GM21576 (cell line): ENCODE data around the gene CSK.
A peak's percentile ranks its signal among the peaks of the same experiment; 100 is the strongest.

Source experiments
- ATAC-seq: cut with Tn5 transposase; IDR thresholded peaks from one replicate; pipeline ENCODE4 v1.9.1; 2021; ENCODE audit warnings: mild to moderate bottlenecking, moderate library complexity; ENCODE audit not compliant: unreplicated experiment

The CSK gene

DNA sequence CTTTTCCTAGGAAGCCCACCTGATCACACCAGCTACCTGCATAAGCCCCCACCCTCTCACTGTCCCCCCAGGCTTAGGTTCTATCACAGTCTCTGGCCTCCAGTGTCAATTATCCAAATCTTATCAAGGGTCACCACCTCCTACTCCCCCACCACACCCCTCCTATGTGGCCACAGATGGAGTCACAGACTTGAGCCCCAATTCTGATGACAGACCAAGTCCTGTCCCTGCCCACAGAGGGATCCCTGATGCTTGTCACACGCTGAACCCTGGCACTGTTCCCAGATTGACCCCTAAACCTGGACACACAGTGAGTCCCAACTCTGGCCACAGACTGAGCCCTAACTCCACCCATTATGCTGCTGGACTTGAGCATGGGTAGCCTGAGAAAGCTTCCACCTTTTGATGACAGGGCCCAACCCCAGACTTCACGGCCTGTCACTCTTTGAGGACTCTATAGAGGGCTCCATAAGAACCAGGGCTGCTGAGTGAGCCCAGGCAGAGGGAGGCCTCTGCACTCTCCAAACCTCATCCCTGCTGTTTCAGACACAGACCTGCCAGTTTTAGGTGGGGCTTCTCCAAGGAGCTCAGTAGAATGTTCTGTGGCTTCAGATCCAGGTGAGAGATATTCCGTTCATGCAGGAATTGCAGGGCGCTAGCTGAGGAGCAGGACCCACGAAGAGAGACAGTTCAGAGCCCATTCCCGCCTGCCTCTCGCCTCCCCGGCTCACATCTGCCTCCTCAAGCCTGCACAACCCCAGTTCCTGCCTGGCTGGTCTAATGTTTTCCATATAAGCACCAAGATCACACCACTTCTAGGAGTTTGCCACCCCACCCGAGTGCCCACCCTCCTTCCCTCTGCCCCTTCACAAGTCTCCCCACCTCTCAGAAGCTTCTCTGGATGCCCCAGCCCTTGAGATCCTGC, 59.2 kb downstream of the CSK start:
- no peak for ATAC-seq

DNA sequence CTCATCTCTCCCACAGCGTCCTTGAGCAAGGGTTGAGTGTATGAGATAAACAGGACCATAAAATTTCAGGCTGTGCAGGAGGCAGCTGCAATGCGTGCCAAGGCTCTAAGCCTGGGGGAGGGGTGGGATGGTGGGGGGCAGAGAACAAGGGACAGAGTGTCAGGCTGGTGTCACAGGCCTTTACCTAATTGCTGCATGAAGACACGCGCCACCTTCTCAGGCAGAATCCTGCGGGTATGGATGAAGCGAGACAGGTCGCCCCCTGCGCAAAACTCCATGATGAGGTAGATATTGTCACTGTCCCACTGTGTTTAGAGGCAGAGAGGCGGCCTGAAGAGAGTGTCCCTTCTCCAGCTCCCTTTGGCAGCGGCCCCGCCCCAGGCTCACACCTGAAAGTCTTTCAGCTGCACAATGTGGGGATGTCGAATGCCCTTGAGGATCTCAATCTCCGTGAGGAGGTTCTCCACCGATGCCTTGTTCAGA, 60.1 kb downstream of the CSK start:
- ATAC-seq = no peak

DNA sequence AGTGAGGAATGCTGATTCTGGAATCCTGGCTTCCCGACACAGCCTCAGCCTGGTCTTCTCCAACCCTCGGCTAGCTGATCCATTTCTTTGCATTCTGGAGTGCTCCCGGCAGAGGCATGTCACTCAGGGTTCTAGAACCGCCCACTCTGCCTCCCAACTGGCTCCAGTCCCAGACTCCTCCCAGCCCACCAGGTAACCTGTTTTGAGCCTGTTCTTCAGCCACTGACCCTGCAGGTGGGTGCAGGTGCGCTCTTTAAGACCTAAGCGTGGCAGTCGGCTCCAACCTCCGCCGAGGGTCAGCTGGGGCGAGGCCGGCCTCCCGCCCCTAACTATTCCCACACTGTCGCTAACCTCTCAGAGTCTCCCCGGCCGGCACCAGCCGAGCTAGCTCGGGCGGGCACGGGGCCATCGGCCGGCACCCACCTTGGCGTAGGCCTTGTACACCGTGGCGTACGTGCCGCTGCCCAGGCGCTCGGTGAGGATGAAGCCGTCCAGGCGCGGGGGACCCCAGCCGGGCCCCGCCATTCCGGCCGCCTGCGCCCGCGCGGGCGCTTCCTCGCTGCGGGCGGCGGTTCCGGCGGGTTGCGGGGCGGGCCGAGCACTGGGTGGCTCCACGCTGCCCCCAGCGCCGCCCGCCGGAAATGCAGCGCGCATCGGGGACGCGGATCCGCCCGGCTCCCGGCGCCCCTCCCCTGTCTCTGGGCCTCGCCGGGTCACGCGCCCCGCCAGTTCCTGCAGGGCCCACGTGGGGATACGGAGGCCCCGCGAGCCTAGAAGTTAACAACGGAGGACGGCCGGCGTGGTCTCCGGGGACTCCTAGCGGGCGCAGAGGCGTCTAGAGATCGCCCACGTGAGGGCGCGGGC, 60.9 kb downstream of the CSK start, which contains the start of gene ULK3:
Gene ULK3, minus strand, starts transcription at position 576 of the 864 bp plus-strand sequence. Its CDS starts 51 bp downstream, at position 525.
- ATAC-seq = peak; percentile 75

DNA sequence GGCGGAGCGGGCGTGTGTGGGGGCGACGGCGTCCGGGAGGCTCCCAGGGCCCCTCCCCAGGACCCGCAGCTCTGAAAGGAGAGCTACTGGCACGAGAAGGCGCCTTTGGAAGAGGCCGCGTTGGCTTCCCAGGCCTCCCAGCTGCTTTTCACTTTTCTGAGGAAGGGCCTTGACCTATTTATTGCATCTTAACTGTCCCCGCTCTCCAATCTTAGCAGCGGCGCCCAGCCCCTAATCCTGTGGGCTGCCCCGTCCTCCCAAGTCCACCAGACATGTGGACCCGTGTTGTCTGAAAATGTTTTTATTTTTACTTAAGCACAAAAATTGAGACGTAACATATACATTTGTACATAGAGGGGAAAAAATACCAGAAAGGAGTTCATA, 61.6 kb downstream of the CSK start:
- ATAC-seq = no peak

DNA sequence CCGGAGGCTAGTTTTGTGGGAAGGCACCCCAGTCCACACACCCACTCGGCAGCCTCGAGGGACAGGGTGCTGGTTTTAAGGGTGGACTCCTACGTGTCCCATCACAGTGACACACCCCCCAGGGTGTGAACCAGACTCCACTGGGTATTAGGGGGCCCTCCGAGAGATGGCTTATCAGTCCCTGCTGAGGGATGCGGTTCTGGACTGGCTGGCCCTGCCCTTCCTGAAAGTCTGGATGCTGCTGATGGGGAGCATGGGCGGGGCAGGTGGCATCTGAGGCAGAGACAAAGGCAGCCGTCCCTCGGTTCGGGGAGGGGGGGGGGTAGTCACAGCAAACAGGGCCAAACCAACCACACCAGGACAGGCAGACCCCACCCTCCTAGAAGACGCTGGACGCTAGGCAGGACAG, 62.0 kb downstream of the CSK start:
- no peak for ATAC-seq

DNA sequence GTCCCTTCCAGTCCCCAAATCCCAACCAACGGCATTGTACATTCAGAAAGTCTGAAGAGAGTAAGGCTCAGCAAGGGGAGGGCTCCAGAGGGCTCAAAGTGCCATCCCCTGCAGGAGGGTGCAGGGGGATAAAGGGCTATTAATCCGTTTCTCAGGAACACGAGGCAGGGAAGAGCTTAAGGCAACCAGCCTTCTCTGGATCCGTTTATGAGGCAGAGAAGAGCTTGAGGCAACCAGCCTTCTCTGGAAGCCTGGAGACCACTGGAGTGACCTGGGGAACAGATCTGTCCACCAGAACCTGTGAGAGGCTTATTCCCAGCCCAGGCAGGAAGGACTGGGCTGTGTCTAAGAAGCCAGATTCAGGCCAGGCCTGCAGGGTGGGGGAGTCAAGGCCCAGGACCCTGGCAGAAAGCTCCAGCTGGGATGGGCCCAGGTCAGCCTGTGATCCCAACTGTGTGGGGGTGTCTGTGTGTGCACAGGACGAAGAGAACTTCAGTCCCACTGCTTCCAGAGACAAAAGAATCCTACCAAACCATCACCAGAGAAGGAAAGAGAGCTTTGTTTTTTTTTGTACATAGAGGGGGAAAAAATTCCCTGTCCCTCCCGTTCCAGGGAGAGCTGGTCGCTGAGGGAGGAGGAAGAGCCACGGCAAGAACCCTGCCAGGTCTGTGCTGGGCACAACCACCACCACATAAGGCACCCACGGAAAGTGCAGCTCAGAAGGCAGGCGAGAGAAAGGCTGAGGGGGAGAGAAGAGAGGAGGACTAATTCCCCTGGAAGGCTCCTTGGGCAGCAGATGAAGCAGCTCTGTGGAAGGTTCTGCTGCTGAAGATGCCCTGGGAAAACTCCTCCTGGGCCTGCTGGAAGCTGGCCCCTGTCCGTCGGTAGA, 62.7 kb downstream of the CSK start:
- no peak for ATAC-seq

DNA sequence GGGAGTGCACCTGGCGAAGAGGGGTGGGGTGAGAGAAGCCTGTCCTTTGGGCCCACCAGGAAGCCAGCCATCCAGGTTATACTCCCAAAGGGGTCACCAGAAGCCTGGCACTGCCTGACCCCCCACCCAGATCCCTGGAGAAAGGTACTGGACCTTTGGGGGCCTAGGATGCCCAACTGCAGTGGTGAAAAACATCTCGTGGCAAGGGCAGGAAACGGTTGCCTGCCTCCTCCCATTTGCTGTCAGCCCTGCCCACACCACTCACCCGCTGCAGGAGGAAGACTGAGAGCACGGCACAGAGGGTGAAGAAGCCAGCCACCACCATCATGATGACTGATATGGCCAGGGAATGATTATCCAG, 63.3 kb downstream of the CSK start:
- ATAC-seq = no peak

DNA sequence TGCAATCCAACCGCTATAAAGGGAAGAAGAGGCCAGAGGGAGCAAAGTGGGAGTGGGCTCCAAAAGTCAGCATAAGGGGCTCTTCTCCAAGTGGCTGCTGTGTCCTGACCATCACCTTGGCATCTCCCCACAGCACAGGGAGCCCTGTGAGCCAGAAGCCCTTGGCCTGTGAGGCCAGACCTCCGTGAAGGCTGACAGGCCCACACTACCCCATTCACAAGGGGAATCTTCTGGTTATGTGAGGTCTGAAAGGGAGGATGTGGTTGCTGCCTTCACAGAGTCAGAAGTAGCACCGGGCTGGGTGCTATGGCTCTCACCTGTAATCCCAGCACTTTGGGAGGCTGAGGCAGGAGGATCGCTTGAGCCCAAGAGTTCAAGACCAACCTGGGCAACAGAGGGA, 63.7 kb downstream of the CSK start:
- no peak for ATAC-seq

DNA sequence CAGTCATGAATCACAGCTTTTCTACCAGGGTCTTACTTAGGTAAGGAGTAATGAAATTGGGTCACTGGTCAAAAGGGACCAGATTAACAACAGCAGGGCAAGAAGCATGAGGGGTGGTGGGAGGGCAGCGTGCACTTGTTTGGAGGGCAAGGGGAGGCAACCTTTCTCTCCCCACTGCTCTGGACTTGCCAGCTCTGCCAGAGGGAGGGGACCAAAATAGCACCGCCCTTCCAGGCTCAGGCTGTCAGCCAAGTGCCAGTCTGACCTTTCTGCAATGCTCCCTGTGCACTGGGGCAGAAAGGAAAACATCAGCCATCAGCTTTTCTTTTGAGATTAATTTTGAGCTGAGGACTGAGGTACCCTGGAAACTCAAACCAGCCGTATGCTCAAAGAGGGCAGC, 65.6 kb downstream of the CSK start:
- no peak for ATAC-seq

DNA sequence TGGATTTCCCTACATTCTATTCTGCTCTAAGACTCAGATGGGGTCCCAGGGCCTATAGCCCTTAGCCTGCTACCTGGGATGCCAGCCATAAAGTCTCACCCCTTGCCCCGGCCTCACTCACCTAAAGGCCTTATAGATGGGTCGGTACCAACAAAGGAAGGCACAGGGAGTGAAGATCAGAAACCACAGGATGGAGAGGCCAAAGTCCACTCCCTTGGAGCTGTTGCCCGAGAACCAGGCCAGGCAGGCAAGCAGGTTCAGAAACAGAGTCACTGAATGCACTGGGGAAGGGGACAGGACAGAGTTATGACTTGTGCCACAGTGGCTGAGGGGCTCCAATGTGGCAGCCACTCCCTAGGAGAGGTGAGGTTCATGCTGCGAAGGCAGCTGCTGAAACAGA, 68.5 kb downstream of the CSK start:
- no peak for ATAC-seq

DNA sequence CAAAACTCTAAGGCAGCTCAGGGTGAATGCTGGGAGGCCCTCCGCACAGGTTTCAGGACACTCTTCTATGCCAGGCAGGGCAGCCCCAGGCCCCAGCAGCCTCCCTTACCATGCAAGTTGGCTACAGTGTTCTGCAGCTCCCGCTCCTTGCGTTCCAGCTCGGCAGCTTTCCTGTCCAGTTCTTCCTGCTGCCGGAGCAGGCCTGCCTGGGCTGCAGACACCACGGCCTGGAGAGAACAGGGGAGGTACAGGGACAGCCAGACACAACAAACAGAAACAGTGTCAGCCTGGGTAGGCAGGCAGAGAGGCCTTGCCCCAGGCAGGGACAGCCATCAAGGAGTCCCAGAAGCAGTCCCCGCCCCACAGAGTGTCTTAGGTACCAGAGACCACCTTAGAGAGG, 70.1 kb downstream of the CSK start:
- no peak for ATAC-seq
